HG03097 (cell line): ENCODE results near the gene HPS5.
A peak's percentile ranks its signal among the peaks of the same experiment; 100 is the strongest.

Experiments used
- ATAC-seq: cut with Tn5 transposase; IDR thresholded peaks from one replicate; pipeline ENCODE4 v1.9.1; 2021; ENCODE audit not compliant: unreplicated experiment, low FRiP score

HPS5 gene

GRCh38 chr11:18246379-18247190 lies 75.4 kb downstream of the HPS5 start:
- peak; percentile 86 for ATAC-seq

- ATAC-seq: no peak
Observed at GRCh38 chr11:18245396-18245795, 76.5 kb downstream of the HPS5 start.

DNA sequence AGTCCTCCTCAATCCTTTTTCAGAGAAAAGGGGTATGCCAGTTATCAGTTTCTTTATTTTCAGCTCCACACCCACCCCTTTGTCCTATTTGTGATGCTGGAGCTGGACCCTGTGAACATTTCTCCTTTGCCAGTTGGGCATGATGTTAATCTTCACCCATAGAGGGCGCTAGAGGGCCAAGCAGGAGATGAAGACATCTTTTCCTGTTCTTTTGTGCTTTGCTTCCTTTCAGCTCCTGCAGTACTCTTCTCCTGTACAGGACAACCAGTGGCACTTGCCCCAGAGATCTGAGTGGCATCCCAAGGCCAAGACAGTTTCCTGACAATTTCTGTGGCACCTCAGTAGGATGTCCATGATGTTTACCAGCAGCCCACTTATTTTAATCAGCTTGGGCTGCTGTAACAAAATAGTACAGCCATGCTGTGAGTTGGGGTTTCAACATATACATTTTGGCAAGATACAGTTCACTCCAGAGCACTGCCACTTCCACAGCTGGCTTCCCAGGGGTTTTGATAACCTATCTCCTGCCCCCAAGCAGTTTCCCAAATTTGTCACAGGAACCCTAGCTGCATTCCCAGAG lies 78.1 kb downstream of the HPS5 start:
- ATAC-seq: no peak

DNA sequence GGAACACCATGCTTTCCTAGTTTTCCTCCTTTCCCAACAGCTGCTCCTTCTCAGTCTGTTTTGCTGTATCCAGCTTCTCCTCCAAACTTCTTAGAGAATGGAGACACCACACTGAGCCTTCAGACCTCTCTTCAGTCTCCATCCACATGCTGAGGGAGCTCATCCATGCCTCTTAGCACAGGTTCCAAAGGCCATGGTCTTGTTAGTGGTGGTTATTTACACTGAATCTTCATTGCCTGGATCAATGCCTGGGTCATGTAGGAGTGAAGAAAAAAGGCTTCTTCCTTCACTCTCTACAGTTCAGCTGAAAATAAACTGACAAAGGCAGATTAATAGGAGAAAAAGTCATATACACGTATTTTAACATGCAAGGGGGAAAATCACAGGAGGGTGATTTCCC lies 82.3 kb downstream of the HPS5 start:
- ATAC-seq: no peak

GRCh38 chr11:18236664-18237356 lies 85.1 kb downstream of the HPS5 start, which contains the start of gene SAA4:
SAA4 (minus strand) TSS chr11:18236802; CDS start chr11:18235926, 876 bp downstream.
- no peak for ATAC-seq

- no peak for ATAC-seq
Observed at GRCh38 chr11:18235394-18236334, 86.3 kb downstream of the HPS5 start.

DNA sequence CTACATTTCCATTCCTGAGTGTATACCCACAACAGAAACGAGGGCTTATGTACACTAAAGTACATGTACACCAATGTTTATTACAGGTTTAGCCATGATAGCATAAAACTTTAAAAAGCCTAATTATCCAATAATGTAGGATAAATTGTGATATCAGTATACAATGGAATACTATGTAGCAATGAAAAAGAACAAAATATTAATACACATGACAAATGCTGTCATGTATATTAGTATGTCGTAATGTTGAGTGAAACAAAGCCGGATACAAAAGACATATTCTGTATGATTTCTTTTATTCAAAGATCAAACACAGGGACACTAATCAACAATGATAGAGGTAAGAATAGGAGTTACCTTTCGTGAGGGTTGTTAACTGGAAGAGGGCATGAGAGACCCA lies 88.0 kb downstream of the HPS5 start:
- no peak for ATAC-seq

- ATAC-seq: no peak
Observed at GRCh38 chr11:18230859-18231258, 91.1 kb downstream of the HPS5 start.

GRCh38 chr11:18229501-18229900 lies 92.4 kb downstream of the HPS5 start:
- peak; percentile 77 for ATAC-seq
